Bronchial smooth muscle cell (primary cell): ENCODE results near the gene XBP1. TPM values are rescaled to one million over a fixed set of nuclear protein-coding genes. Genes with fewer than 3 reads are reported as not detected.

Experiments
- total RNA-seq: library from RNA; depleted of rRNA; stranded (reverse); fragments of >200 nt; gene quantifications from 2 replicates; pipeline ENCODE4 v1.2.1, GENCODE V29; 2014

The XBP1 gene
- 56.7 and 79.4 TPM in 2 replicates for total RNA-seq

DNA sequence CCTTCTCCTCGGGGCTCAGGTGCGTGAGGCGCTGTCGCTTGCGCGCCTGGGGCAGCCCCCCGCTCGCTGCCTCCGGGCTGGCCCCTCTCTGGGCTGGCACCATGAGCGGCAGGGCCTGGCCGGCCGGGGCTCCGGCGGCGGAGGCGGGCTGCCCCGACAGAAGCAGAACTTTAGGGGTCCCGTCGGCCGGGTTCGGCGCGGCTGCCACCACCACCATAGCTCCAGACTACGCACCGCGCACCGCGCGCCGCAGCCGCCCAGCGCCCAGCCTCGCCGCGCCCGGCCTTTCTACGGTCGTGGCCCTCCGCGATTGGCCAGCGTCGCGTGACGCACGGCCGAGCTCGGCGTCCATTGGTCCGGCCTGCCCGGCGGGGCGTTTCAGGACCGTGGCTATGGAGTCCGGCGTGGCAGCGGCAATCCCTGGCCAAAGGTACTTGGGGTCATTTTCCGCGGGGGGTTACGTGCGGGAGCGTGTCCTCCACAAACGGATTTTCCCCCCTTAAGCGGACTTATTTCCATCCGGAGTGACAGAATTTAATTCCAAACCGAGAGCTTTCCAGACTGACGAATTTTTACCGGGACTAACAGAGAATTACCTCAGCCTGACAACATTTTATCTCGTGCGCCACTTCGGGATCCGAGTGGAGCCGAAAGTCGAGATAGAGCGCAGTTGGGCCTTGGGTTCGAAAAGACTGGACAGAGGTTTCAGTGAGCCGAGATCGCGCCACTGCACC is at the start of gene XBP1:
TSS of gene XBP1 (minus strand) at position 262 of the 734 bp plus-strand sequence.

DNA sequence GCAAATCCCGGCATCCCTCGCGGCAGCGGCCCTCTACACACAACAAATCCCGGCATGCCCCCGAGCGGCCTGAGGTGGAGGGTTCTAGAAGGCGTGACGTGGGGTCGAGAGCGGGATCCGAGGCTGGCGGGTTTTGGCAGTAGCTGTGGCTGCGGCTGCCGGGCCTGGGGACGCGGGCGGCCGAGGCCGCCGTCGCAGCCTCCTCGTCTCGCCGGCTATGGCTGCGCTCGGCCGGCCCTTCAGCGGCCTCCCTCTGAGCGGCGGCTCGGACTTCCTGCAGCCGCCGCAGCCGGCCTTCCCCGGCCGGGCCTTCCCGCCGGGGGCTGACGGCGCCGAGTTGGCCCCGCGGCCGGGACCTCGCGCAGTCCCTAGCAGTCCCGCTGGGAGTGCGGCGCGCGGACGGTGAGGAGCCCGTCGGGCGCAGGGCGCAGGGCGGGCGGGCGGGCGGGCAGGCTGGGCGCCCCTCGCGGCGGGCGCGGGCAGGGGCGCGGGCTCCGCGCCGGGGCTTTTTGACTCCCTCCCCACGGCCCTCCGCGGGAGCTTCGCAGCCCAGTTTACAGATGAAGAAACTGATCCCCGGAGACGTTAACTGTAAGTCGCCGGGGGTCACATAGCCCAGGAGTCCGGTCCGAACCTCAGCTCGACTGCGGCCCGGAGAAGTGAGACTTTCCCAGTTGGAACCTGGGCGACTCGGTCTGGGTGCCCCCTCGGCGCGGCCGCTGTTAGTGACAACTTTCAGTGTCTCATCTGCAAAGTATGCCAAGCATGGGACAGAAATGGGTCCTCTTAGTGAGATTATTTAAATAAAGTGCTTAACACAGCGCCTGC is 27.5 kb downstream of the XBP1 start, which contains the start of gene CCDC117:
TSS of gene CCDC117 (plus strand) at position 63 of the 828 bp plus-strand sequence. CDS start at position 218, 155 bp downstream.

Other genes starting within 250 kb of the XBP1 start
- 19.1 and 19.7 TPM in 2 replicates for gene TTC28, start 120.7 kb downstream of the XBP1 start, total RNA-seq
- 7.4 and 18.1 TPM in 2 replicates for gene CHEK2, start 58.7 kb downstream of the XBP1 start, total RNA-seq
- gene HSCB, start 58.5 kb downstream of the XBP1 start, total RNA-seq = 9.9 and 18.0 TPM in 2 replicates
- 9.6 and 12.8 TPM in 2 replicates for gene CCDC117, start 27.9 kb downstream of the XBP1 start, total RNA-seq
- gene ZNRF3, start 83.0 kb upstream of the XBP1 start, total RNA-seq = 1.8 and 2.2 TPM in 2 replicates